ENCODE results near the gene LRGUK.

DNA sequence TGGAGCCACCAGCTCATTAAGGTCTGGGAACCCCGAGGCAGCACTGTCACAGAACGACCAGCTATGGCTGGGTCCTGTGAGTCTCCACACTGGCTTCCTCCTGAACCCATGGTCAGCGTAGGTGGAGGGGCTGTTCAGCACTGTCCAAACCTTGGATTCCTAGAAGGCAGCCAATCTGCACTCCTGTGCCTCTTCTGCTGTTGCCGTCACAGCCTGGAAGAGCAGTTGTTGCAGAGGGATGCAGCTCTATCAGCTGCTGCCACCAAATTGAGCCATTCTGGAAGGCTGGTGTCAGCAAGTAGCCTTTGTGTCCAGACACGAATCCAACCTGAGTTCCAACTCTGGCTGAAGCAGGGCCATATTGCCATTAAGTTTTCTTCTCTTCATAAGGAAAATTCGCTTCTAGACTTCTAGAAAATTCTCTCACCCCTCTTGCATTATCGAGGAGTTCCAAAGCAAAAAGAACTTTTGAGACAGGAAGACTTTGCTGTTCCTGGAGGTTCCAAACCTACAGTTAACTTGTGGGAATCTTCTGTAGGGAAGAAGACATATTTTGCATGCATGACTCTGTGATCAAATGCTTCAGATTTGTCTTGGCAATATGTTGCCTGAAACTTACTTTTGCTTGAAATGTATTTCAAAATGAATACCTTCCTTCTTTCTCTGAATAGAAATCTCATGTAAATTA is 84.0 kb downstream of the LRGUK start:
- no peak for TF ChIP-seq EP300 (IDR thresholded peaks at IDR 0.05; ENCODE audit: low read depth)
- no peak for TF ChIP-seq POLR2AphosphoS5 (IDR thresholded peaks at IDR 0.05)
- TF ChIP-seq, protein P1, sequence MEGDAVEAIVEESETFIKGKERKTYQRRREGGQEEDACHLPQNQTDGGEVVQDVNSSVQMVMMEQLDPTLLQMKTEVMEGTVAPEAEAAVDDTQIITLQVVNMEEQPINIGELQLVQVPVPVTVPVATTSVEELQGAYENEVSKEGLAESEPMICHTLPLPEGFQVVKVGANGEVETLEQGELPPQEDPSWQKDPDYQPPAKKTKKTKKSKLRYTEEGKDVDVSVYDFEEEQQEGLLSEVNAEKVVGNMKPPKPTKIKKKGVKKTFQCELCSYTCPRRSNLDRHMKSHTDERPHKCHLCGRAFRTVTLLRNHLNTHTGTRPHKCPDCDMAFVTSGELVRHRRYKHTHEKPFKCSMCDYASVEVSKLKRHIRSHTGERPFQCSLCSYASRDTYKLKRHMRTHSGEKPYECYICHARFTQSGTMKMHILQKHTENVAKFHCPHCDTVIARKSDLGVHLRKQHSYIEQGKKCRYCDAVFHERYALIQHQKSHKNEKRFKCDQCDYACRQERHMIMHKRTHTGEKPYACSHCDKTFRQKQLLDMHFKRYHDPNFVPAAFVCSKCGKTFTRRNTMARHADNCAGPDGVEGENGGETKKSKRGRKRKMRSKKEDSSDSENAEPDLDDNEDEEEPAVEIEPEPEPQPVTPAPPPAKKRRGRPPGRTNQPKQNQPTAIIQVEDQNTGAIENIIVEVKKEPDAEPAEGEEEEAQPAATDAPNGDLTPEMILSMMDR (IDR thresholded peaks at IDR 0.05), result no peak
- no peak for TF ChIP-seq POLR2A (IDR thresholded peaks at IDR 0.05)

Data from transverse colon (tissue), 4 donors.